GM18870 (cell line): ENCODE data around the gene EIF3I.

Experiments used
- ATAC-seq: cut with Tn5 transposase; IDR thresholded peaks from one replicate; pipeline ENCODE4 v1.9.1; 2021; ENCODE audit warnings: moderate library complexity; ENCODE audit not compliant: unreplicated experiment

Gene EIF3I

GRCh38 chr1:32263744-32264143 is 41.5 kb downstream of the EIF3I start:
- ATAC-seq = no peak

GRCh38 chr1:32265846-32266245 is 43.6 kb downstream of the EIF3I start:
- no peak for ATAC-seq

- no peak for ATAC-seq
Measured at GRCh38 chr1:32266921-32267591, 44.8 kb downstream of the EIF3I start.

DNA sequence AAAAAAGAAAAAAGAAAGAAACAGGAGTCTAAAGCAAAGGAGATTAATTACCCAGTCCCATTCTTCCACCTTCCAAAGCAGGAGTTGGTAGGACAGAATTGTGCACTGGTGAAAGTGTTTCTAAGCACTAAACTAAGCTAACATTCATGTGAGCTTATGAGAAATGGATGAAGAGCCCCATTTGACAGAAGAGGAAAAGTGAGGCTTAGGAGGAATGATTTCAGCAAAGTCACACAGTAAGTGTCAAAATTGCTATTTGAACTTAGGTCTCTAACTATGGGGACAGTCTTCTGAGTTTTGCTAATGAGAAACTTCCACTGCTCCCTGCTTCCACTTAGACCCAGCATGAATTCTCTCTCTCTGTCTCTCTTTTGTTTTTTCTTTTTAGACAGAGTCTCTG is 47.5 kb downstream of the EIF3I start:
- ATAC-seq = no peak

- no peak for ATAC-seq
Measured at GRCh38 chr1:32272557-32273390, 50.6 kb downstream of the EIF3I start.

GRCh38 chr1:32273391-32274208 is 51.4 kb downstream of the EIF3I start:
- no peak for ATAC-seq

- ATAC-seq = no peak
Measured at GRCh38 chr1:32274646-32275340, 52.6 kb downstream of the EIF3I start.

DNA sequence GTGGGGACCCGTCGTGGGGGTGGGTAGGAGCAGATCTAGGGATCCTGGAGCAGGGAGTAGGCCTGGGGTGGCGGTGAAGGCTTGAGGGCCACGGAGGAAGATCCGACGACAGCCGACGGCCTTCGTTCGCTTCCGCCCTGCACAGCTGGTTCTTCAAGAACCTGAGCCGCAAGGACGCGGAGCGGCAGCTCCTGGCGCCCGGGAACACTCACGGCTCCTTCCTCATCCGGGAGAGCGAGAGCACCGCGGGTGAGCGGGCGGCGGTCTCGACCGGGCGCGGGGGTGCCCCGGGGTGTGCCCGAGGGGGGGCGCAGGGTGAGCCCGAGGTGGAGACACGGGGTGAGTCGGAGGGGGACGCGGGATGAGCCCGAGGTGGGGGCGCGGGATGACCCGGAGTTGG is 53.2 kb downstream of the EIF3I start:
- no peak for ATAC-seq

DNA sequence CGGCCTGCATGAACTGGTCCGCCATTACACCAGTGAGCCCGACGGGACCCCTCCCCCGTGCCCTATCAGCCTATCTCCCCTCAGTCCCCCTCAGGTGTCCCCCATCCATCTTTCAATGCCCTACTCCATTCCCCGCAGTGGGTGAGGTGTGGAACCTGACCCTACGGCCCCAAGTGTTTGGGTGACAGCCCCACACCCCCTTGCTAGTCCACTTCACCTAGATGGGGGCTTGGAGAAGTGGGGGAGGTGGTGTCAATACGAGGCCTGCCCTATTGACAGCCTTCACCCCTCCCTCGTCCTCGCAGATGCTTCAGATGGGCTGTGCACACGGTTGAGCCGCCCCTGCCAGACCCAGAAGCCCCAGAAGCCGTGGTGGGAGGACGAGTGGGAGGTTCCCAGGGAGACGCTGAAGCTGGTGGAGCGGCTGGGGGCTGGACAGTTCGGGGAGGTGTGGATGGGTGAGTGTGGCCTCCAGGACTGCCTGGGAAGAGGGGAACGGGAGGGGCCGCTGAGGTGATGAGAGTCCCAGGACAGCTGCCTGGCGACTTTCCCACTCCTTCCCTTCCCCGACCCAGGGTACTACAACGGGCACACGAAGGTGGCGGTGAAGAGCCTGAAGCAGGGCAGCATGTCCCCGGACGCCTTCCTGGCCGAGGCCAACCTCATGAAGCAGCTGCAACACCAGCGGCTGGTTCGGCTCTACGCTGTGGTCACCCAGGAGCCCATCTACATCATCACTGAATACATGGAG is 54.0 kb downstream of the EIF3I start:
- no peak for ATAC-seq
